ENCODE measurements around the gene ITGA7.
"Not testable (repeated sequence)": the region's sequence is repeated elsewhere in the genome, so short reads cannot be mapped to it uniquely, and the experiment has no call there.

ITGA7 gene

DNA sequence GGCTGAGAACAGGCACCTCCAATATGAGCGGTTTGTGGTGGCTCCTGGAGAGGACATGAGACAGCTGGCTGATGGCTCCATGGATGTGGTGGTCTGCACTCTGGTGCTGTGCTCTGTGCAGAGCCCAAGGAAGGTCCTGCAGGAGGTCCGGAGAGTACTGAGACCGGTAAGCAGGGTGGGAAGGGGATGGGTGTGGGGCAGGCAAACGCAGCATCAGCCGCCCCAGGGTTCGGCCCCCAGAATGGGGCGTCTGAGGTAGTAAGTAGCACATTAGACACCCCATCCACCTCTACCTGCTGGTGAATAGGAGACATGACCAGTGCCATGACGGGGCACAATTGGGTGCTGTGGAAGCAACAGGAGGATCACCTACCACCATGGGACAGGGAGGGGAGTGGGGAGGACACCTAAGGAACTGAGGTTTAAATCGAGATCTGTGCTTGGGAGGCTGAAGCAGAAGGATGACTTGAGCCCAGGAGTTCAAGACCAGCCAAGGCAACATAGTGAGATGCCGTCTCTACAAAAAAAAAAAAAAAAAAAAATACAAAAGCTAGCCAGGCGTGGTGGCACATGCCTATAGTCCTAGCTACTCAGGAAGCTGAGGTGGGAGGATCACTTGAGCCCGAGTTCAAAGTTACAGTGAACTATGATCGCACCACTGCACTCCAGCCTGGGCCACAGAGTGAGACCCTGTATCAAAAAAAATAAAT is 25.5 kb downstream of the ITGA7 start:
- DNase-seq (ENCODE audit: low read depth in 2 of 2): no peak

DNA sequence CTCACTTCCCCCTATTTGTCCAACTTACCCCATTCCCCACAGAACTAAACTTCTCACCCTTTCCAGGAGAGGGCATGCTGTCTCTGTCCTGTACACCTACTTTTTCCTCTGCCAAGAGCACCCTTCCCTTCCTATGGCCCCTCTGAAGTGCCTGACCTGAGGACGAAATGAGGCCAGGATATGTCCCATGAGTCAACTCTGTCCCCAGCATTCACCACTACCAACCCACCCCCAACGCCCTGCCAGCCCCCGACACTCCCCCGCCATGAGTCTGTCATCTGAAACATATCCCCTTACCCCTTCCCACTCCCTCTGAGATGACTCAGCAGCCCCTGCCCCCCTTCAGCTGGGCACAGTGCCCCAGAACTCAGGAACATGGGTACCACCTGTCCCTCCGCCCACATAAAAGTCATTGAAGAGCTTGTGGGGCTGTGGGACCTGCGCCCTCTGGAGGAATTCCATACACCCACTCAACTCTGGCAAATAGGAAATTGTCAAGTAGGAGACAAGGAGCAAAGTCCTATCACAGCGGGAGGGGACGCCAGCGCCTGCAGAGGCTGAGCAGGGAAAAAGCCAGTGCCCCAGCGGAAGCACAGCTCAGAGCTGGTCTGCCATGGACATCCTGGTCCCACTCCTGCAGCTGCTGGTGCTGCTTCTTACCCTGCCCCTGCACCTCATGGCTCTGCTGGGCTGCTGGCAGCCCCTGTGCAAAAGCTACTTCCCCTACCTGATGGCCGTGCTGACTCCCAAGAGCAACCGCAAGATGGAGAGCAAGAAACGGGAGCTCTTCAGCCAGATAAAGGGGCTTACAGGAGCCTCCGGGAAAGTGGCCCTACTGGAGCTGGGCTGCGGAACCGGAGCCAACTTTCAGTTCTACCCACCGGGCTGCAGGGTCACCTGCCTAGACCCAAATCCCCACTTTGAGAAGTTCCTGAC is 26.3 kb downstream of the ITGA7 start:
- no peak for DNase-seq (ENCODE audit: low read depth in 2 of 2)

DNA sequence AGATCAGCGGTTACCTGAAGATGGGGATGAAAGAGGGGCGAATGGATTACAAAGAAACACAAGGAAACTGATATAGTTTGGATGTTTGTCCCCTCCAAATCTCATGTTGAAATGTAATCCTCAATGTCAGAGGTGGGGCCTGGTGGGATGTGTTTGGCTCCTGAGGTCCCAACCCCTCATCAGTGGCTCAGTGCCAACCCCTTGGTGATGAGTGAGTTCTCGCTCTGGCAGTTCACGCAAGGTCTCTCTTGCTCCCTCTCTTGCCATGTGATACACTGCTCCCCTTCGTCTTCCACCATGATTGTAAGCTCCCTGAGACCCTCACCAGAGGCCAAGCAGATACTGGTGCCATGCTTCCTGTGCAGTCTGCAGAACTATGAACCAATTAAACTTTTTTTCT is 28.0 kb downstream of the ITGA7 start:
- DNase-seq (ENCODE audit: low read depth in 2 of 2): no peak

DNA sequence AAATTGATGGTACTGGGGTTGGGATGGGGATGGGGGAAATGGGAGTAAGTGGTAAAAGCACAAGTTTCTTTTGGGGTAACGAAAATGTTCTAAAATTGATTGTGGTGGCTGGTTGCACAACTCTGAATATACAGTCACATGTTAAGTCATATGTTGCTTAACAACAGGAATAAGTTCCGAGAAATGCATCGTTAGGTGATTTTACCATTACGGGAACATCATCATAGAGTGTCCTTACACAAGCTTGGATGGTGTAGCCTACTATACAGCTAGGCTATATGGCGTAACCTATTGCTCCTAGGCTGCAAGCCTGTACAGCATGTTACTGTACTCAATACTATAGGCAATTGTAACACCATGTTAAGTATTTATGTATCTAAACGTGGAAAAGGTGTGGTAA is 31.0 kb downstream of the ITGA7 start:
- no peak for DNase-seq (ENCODE audit: low read depth in 2 of 2)

DNA sequence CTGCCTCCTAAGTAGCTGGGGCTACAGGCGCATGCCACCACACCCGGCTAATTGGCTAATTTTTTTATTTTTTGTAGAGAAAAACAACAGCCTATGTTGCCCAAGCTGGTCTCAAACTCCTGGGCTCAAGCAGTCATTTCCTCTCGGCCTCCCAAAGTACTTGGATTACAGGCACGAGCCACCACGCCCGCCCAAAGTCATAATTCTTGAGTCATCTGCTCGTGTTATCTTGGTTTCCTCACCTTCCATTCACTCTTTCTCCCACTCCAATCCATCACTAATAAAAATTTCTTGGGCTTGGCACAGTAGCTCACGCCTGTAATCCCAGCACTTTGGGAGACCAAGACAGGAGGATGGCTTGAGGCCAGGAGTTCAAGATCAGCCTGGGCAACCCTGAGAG is 32.0 kb downstream of the ITGA7 start:
- DNase-seq (ENCODE audit: low read depth in 2 of 2): no peak

GRCh38 chr12:55673638-55674037 is 34.1 kb downstream of the ITGA7 start:
- no peak for DNase-seq (ENCODE audit: low read depth in 2 of 2)

- no peak for DNase-seq (ENCODE audit: low read depth in 2 of 2)
Observed at GRCh38 chr12:55671746-55672145, 36.0 kb downstream of the ITGA7 start.

- DNase-seq (ENCODE audit: low read depth in 2 of 2): no peak
Observed at GRCh38 chr12:55670276-55670675, 37.4 kb downstream of the ITGA7 start.

GRCh38 chr12:55666508-55666907 is 41.2 kb downstream of the ITGA7 start:
- no peak for DNase-seq (ENCODE audit: low read depth in 2 of 2)

DNA sequence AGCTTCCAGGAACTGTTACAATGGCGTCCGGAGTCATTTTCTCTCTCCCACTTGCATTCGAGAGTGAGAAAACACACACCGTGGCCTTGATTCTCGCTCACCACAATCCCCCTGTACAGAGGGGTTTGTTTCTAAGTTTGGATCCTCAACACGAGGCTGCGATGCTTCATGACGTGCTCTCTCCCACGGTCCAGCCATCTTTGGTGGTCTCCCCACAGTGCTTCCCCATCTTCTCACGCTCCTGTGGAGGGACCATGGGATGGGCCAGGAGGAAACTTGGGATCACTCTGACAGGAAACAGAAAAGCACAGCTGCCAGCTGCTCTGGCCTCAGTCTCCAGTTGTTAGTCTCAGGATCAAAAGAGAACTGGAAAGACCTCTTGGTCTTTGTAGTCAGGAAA is 42.9 kb downstream of the ITGA7 start:
- no peak for DNase-seq (ENCODE audit: low read depth in 2 of 2)

DNA sequence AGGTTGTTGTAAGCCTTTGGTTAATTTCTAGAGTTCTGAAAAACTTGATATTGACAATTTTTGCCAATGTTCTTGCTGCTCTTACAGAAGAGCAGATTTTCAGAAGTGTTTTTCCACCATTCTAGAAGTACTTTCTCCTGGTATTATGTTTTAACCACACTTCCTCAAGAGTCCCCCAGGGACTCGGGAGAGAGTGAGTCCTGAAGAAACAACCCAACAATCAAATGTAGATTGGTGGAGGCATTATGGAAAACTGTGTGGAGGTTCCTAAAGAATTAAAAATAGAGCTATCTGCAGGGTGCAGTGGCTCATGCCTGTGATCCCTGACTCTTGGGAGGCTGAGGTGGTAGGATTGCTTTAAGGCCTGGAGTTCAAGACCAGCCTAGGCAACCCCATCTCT is 44.3 kb downstream of the ITGA7 start:
- no peak for DNase-seq (ENCODE audit: low read depth in 2 of 2)

DNA sequence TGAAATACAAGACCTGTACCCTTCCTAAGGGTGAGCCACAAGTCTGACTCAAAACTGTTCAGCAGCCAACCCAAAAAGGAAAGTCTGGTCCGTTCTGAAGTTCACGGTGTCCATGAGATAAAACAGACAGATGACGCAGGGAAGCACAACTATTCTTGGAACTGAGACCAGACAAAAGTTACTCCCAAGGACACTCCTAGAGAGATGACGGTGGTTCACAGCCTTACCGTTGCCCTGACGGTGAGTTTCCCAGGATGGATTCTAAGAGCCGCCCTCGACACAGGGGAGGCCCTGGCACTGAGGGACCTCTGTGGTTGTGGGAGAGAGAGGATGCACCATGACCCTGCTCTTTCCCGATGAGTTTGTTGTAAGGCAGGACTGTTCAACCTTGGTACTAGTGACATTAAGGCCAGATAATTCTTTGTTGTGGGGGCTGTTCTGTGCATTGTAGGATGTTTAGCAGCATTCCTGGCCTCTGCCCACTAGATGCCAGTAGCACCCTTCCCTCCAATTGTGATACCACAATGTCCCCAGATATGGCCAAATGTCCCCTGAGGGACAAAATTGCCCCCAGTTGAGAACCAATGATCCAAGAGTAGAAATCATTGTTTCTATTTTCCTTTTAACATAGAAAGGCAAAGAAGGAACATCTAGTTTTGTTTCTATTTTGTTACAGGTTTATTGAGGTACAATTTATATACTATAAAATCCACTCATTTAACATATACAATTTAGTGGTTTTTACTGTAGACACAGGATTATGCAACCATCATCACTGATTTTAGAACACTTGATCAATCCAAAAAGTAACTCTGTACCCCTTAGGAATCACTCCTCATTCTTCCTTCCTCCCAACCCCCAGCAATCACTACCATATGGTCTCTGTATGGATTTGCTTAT is 48.0 kb downstream of the ITGA7 start:
- no peak for DNase-seq (ENCODE audit: low read depth in 2 of 2)

- no peak for DNase-seq (ENCODE audit: low read depth in 2 of 2)
Observed at GRCh38 chr12:55658635-55659391, 48.9 kb downstream of the ITGA7 start.

GRCh38 chr12:55658212-55658611 is 49.5 kb downstream of the ITGA7 start:
- DNase-seq (ENCODE audit: low read depth in 2 of 2): no peak

DNA sequence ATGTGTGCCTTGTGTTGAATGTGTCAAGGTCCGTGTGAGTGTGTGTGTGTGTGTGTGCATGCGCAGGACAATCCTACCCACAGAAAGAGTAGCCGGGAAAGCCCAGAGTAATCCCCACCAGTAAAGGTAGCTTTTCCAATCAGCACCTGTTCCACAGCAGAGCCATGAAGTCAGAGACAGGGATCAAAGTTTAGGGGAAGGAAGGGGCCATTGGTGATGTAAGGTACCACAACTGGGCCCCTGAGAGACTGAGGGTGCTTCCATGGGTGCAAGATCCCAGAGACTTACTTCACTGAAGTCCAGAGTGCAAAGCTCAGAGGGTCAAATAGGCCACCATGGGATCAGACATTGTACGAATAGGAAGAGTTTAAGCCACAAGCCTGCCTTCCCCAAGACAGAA is 50.5 kb downstream of the ITGA7 start:
- DNase-seq (ENCODE audit: low read depth in 2 of 2): no peak

DNA sequence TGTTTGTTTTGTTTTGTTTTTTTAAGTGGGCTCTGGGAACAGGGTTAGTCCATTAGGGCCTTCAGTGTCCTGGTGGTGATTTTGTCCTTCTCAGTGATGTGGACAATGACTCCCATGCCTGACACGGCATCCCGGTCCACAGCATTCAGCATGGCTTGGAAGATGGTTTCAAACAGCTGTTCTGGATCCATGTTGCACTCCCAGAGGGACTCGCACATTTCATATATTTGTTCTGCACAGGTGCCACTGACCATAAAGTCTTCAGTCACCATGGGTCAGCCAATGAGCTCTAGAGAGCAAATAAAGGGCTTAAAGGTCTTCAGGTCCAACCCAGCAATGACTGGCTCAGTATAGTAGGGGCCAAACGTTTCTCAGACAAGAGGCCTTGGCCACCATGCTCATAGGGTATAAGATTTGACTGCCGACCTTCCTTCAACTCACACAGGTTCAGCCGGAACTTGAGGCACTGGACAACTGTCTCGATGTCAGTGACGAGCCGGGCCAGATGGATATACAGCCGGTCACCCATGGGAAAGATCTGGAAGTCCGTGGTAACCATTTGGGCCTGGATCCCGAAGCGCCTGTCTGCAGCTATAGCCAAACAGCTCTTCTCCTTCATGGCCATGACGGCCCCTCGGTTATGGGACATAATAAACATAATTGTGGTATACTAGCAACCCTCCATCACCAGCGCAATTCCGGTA is 53.0 kb downstream of the ITGA7 start:
- no peak for DNase-seq (ENCODE audit: low read depth in 2 of 2)

DNA sequence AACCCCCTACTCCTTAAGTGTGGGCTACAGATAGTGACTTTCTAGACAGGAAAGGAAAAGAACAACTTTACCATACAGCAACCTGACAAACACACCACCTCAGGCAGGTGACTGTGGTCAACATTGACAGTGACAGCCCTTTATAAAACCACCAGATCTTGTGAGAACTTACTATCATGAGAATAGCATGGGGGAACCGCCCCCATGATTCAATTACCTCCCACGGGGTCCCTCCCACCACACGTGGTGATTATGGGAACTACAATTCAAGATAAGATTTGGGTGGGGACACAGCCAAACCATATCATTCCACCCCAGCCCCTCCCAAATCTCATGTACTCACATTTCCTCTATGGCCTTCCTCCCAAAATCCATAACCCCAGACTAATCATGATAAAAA is 54.7 kb downstream of the ITGA7 start:
- DNase-seq (ENCODE audit: low read depth in 2 of 2): no peak

DNA sequence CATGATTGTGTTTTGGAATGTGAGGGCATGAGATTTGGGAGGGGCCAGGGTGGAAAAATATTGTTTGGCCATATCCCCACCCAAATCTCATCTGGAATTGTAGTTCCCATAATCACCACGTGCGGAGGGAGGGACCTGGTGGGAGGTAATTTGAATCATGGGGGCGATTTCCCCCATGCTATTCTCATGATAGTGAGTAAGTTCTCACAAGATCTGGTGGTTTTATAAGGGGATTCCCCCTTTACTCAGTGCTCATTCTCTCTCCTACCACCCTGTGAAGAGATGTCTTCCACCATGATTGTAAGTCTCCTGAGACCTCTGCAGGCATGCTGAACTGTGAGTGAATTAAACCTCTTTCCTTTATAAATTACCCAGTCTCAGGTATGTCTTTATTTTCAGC is 55.4 kb downstream of the ITGA7 start:
- no peak for DNase-seq (ENCODE audit: low read depth in 2 of 2)

DNA sequence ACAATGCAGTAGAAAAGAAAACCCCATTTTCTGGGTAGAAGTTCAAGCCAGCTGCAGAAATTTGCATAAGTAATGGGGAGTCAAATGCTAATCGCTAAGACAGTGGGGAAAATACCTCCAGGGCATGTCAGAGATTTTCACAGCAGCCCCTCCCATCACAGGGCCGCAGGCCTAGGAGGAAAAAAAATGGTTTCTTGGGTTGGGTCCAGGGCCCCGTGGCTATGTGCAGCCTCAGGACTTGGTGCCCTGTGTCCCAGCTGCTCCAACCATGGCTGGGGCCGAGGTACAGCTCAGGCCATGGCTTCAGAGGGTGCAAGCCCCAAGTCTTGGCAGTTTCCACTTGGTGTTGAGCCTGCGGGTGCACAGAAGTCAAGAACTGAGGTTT is 56.4 kb downstream of the ITGA7 start:
- no peak for DNase-seq (ENCODE audit: low read depth in 2 of 2)

DNA sequence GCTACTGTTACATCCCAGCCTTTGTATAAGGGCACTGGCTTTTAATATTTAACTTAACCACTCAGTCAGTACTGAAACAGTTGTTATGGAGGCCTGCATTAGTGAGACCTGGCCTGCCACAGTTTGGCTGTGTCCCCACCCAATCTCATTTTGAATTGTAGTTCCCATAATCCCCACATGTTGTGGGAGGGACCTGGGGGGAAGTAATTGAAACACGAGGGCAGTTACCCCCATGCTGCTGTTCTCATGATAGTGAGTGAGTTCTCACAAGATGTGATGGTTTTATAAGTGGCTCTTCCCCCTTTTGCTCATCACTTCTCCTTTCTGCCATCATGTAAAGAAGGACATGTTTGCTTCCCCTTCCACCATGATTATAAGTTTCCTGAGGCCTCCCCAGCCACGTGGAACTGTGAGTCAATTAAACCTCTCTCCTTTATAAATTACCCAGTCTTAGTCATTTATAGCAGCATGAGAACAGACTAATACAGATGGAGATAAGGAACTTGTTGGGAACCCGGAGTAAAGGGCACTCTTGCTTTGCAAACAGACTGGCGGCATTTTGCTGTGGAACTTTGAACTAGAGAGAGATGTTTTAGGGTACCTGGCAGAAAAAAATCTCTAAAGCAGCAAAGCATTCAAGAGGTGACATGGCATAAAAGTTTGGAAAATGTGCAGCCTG is 56.9 kb downstream of the ITGA7 start:
- not testable (repeated sequence) for DNase-seq (ENCODE audit: low read depth in 2 of 2)
